Choroid plexus epithelial cell (primary cell): Measurements from ENCODE around the gene NOTCH4.
A peak's percentile ranks its signal among the peaks of the same experiment; 100 is the strongest.

Source experiments
- DNase-seq: peaks from one replicate; pipeline ENCODE4 v3.0.0-alpha.2; 2010; ENCODE audit warnings: low read depth
- H3K4me3 ChIP-seq: 2 replicates; pipeline ENCODE4 v1.5.1; 2011; ENCODE audit warnings: low read depth, mild to moderate bottlenecking, control low read depth, low read length, moderate library complexity
- TF ChIP-seq, protein P1 (sequence below): conservative IDR thresholded peaks from 2 replicates; pipeline ENCODE4 v1.5.1; 2011; ENCODE audit warnings: low read depth, mild to moderate bottlenecking, control low read depth, inconsistent platforms, low read length, moderate library complexity

NOTCH4 gene

GRCh38 chr6:32153564-32154513 is 70.0 kb downstream of the NOTCH4 start, which contains the start of gene PPT2:
PPT2 (plus strand) TSS chr6:32154141; CDS start chr6:32154595, 454 bp downstream.
- H3K4me3 ChIP-seq: peak within 1 kb of the TSS; percentile 96
- peak; percentile 98 for DNase-seq
- TF ChIP-seq, protein P1, sequence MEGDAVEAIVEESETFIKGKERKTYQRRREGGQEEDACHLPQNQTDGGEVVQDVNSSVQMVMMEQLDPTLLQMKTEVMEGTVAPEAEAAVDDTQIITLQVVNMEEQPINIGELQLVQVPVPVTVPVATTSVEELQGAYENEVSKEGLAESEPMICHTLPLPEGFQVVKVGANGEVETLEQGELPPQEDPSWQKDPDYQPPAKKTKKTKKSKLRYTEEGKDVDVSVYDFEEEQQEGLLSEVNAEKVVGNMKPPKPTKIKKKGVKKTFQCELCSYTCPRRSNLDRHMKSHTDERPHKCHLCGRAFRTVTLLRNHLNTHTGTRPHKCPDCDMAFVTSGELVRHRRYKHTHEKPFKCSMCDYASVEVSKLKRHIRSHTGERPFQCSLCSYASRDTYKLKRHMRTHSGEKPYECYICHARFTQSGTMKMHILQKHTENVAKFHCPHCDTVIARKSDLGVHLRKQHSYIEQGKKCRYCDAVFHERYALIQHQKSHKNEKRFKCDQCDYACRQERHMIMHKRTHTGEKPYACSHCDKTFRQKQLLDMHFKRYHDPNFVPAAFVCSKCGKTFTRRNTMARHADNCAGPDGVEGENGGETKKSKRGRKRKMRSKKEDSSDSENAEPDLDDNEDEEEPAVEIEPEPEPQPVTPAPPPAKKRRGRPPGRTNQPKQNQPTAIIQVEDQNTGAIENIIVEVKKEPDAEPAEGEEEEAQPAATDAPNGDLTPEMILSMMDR: peak; percentile 53

GRCh38 chr6:32152769-32153563 is 70.9 kb downstream of the NOTCH4 start:
- peak; percentile 48 for DNase-seq
- TF ChIP-seq, protein P1: no peak
- H3K4me3 ChIP-seq: peak overlapping the region; percentile 96

GRCh38 chr6:32151863-32152768 is 71.8 kb downstream of the NOTCH4 start, which contains the start of gene PRRT1:
PRRT1 (minus strand) TSS chr6:32151939; CDS start chr6:32151827, 112 bp downstream.
- DNase-seq: no peak
- TF ChIP-seq, protein P1: no peak
- H3K4me3 ChIP-seq: peak within 1 kb of the TSS; percentile 96

DNA sequence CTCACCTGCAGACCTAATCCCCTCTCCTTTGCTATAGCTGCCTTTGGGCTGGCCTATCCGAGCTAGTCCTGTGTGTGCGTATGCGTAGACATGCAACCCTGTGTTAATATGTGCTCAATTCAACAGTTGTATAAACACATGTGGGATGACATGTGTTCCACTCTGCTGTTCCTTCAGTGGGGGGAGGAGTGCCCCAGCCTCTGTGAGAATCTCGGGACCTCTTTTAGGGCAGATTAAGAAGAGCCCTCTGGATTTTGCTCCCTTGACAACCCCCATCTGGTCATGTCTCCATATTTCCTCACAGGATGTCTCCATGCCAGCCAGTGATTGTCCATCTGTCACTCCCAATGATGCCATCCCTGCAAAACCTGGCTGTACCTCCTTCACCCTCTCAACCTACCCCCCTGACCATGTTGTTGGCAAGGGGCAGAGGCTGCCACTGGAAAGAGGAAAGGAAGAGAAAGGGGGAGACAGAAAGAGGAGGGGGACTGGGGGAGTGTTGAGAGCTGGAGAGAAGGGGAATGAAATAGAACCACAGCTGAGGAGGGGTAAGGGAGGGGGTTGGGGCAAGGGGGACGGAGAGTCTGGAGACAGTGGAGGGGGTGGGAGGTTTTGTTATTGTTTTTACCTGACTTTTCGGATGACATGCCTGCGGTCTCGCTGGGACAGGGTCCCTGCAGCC is 72.5 kb downstream of the NOTCH4 start:
- no peak for DNase-seq
- TF ChIP-seq, protein P1: no peak
- peak overlapping the region; percentile 48 for H3K4me3 ChIP-seq

DNA sequence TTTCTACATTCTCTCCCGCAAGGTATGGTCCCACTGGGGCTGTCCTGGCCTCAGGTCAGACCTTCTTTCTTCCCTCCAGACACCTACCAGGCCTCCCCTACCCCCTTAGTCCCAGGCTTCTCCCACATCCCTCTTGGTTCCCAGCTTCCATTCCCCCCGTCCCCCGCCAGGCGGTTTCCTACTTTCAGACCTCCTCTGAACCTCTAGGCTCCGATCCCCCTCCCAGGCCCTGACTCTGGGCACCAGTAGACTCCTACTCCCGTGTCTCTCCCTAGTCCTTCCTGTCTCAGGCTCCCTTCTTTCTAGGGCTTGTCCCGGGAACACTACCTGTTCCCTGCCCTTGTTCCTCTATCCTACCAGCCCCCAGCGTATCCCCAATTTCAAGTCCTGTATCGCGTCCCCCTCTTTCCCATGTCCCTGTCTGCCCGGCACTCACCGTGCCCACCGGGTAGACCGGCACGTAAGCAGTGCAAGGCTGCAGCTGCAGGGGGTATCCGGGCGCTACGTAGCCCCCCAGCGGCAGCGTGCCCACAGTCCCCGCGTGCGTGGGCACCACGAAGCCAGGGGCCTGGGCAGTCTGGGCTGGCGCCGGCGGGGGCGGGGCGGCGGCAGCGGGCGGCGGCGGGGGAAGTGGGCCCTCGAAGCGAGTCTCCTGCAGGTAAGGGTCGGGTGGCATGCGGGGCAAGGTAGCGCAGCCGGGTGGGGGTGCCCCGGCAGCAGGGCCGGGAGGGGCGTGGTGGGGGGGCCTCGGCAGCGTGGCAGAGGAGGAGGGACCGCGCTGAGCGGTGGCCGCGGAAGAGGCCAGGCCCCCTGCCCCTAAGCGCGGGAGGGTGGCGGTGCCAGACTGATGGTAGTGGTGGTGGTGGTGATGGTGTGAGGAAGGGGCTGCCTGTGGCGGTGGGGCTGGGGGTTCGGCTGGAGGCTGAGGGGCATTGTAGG is 73.7 kb downstream of the NOTCH4 start:
- TF ChIP-seq, protein P1: no peak
- no peak for DNase-seq
- no peak overlapping the region for H3K4me3 ChIP-seq
